RWPE1 (cell line): Measurements from ENCODE around the gene PROCR.
A peak's percentile ranks its signal among the peaks of the same experiment; 100 is the strongest.
"Not testable (repeated sequence)": the region's sequence is repeated elsewhere in the genome, so short reads cannot be mapped to it uniquely, and the experiment has no call there.

Source experiments
- CTCF ChIA-PET: fragments of 350-600 bp; sonication (Branson Sonifier 250); formaldehyde crosslinking; extraction: SDS; loops from one replicate; lab custom pipeline; 2021; lab: Yijun Ruan, JAX
- POLR2A ChIA-PET: fragments of 400-600 bp; formaldehyde crosslinking; extraction: SDS; loops from one replicate; lab custom pipeline; 2020; ENCODE audit warnings: antibody characterized with exemption; ENCODE audit not compliant: low non-redundant PET; lab: Yijun Ruan, JAX
- DNase-seq: peaks from one replicate; pipeline ENCODE4 v3.0.0; 2012; ENCODE audit warnings: low spot score
- H3K27ac ChIP-seq: fragments of 450-650 bp; 2 replicates; pipeline ENCODE4 v1.5.1; 2017
- CTCF ChIP-seq: fragments of 450-650 bp; conservative IDR thresholded peaks from 2 replicates; pipeline ENCODE4 v1.5.1; 2017; ENCODE audit warnings: low read depth, mild to moderate bottlenecking

Gene PROCR

DNA sequence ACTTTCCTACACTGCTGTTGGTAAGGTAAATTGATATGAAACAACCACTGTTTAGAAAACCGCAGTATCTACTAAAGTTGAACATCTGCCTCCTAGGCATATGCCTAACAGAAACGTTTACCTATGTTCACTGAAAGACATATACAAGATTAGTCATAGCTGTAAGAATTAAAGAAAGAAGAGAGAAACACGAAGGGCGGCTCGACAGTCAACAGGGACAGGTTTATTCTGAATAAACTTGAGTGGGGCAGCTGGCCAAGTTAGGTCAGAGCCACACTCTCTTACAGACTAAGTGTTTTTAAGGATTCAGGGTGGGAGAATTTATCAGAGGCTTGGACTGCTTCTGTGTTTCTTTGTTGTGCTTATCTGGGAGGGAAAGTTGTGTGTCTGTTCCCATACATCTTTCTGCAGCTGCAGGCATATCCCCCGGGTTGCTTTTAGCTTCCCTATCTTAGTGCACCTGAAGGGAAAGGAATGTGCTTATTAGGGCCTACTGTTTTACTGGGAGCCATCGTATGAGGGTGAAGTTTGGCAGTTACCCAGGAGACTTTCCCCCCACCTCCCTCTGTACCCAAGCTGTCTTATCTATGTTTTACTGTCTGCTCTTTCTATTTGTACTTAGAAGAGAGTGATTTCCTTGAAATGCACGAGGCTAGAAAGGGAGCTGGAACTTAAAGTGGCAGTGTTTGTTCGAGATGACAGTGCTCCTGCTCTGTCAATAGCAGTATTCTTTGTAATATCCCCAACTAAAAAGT lies 20.4 kb downstream of the PROCR start:
- CTCF ChIA-PET, result interaction anchor here (2.0 to 2.9 kb wide), 2 partner anchors 17 to 47 kb away, joined by 4 to 9 read pairs; no protein-coding TSS in a partner anchor
- POLR2A ChIA-PET, result no interaction called here
- no peak for DNase-seq
- TF ChIP-seq CTCF, result no peak
- H3K27ac ChIP-seq, result no peak overlapping the region

DNA sequence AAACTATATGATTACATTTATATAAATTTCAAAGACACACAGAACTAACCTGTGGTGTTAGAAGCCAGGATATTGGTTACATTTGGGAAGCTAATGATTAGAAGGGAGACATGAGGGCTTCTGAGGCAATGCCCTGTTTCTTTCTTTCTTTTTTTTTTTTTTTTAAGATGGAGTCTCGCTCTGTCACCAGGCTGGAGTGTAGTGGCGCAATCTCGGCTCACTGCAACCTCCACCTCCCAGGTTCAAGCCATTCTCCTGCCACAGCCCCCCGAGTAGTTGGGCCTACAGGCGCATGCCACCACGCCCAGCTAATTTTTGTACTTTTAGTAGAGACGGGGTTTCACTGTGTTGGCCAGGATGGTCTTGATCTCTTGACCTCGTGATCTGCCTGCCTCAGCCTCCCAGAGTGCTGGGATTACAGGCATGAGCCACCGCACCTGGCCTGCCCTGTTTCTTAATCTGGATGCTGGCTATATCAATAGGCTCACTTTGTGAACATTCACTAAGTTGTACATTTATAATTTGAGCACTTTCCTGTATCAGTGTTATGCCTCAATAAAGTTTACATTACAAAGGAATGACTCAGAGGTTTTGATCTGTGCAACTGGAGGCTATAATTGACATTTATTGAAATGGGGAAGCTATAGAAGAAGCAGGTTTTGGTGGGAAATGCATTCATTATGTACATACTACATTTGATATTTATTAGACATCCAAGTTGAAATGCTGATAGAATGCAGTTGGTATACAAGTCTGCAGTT lies 21.3 kb downstream of the PROCR start:
- ChIA-PET CTCF (interaction anchor here (0.6 to 2.9 kb wide), 4 partner anchors 9 to 77 kb away, joined by 3 to 9 read pairs (median 4); no protein-coding TSS in a partner anchor), POLR2A (interaction anchor here (0.6 to 1.9 kb wide), 2 partner anchors 26 to 46 kb away, joined by 4 to 6 read pairs; partner anchors contain the start of gene EDEM2)
- H3K27ac ChIP-seq, DNase-seq: not testable (repeated sequence)

DNA sequence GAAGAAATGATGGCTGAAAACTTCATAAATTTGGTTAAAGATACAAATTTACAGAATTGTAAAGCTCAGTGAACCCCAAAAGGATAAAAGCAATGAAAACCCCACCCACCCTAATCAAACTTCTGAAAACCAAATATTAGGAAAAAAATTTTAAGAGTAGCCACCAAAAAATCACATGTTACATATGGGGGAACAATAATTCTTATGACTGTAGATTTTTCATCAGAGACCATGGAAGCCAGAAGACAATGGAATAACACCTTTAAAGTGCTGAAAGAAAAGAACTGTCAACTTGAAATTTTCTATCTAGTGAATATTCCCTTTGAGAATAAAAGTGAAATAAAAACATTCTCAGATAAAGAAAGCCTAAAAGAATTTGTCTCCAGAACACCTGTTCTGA lies 24.4 kb downstream of the PROCR start:
- POLR2A ChIA-PET, result no interaction called here

GRCh38 chr20:35199740-35200139 lies 27.9 kb downstream of the PROCR start:
- no peak for TF ChIP-seq CTCF
- DNase-seq, result no peak
- ChIA-PET POLR2A (interaction anchor here (0.6 kb wide), 1 partner anchor 52 kb away, joined by 4 read pairs; the partner anchor contains the start of gene EDEM2), CTCF (interaction anchor here (1.5 kb wide), 1 partner anchor 55 kb away, joined by 5 read pairs; no protein-coding TSS in a partner anchor)
- no peak overlapping the region for H3K27ac ChIP-seq

More for the DNA sequence above, 24.4 kb downstream of the PROCR start:
- H3K27ac ChIP-seq, result no peak overlapping the region
- no peak for DNase-seq
- no peak for TF ChIP-seq CTCF
- CTCF ChIA-PET, result no interaction called here

GRCh38 chr20:35200267-35200666 lies 28.4 kb downstream of the PROCR start:
- no peak overlapping the region for H3K27ac ChIP-seq
- POLR2A ChIA-PET, result interaction anchor here (0.6 kb wide), 1 partner anchor 53 kb away, joined by 4 read pairs; the partner anchor contains the start of gene EDEM2
- CTCF ChIA-PET, result interaction anchor here (1.5 kb wide), 1 partner anchor 55 kb away, joined by 5 read pairs; no protein-coding TSS in a partner anchor
- no peak for TF ChIP-seq CTCF
- peak; percentile 78 for DNase-seq

DNA sequence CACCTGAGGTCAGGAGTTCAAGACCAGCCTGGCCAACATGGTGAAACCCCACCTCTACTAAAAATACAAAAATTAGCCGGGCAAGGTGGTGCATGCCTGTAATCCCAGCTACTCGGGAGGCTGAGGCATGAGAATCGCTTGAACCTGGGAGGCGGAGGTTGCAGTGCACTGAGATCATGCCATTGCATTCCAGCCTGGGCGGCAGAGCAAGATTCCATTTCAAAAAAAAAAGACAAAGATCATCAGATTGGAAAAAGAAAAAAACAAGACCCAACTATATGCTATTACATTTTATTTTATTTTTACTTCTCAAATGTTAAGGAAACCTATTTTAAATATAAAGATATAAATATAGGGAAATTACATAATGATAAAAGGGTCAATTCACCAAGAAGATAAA lies 29.6 kb downstream of the PROCR start:
- H3K27ac ChIP-seq, DNase-seq, CTCF ChIA-PET, POLR2A ChIA-PET: not testable (repeated sequence)

GRCh38 chr20:35206802-35207201 lies 34.9 kb downstream of the PROCR start:
- CTCF ChIA-PET, result interaction anchor here (0.6 to 4.0 kb wide), 5 partner anchors 13 to 172 kb away, joined by 3 to 59 read pairs (median 7); partner anchors contain the start of gene EDEM2
- POLR2A ChIA-PET, result no interaction called here
- TF ChIP-seq CTCF, result no peak

More at GRCh38 chr20:35206802-35207201, 34.9 kb downstream of the PROCR start:
- no peak overlapping the region for H3K27ac ChIP-seq
- no peak for DNase-seq
